Esophagus muscularis mucosa (tissue), 4 donors: ENCODE results near the gene NRIP3. TPM values are rescaled to one million over a fixed set of nuclear protein-coding genes. Genes with fewer than 3 reads are reported as not detected.

Source experiments
- DNase-seq: peaks from one replicate; pipeline ENCODE4 v3.0.0-alpha.2; 2017; ENCODE audit errors: extremely low spot score
- H3K27ac ChIP-seq, 4 donors: fragments of 200-600 bp; sonication (generic); replicated peaks in 1 of 4; 1 replicate in 3 of 4; 2 replicates in 1 of 4; pipeline ENCODE4 v1.5.1; 2016 to 2019; ENCODE audit warnings: mild to moderate bottlenecking in 1 of 4
- H3K27me3 ChIP-seq, 4 donors: fragments of 200-600 bp; sonication (generic); one replicate each; pipeline versions ENCODE4 v1.5.1 to v1.6.0; 2016 to 2019
- H3K36me3 ChIP-seq, 4 donors: fragments of 200-600 bp; sonication (generic); one replicate each; pipeline ENCODE4 v1.5.1; 2016 to 2019
- H3K4me1 ChIP-seq, 4 donors: fragments of 200-600 bp; sonication (generic); one replicate each; pipeline ENCODE4 v1.5.1; 2016 to 2019
- H3K4me3 ChIP-seq, 4 donors: fragments of 200-600 bp; sonication (generic); 1 replicate in 2 of 4; 2 replicates in 2 of 4; pipeline ENCODE4 v1.5.1; 2016 to 2019; ENCODE audit warnings: mild to moderate bottlenecking in 4 of 4, moderate library complexity in 1 of 4
- H3K9me3 ChIP-seq, 4 donors: fragments of 200-600 bp; sonication (generic); 1 replicate in 3 of 4; 2 replicates in 1 of 4; pipeline ENCODE4 v1.5.1; 2016 to 2019
- EP300 ChIP-seq: sonication (generic); formaldehyde crosslinking; IDR thresholded peaks from one replicate; pipeline ENCODE4 v1.6.1; 2017; ENCODE audit warnings: antibody characterized with exemption
- POLR2A ChIP-seq: fragments of 450-650 bp; IDR thresholded peaks from one replicate; pipeline ENCODE4 v1.6.1; 2017; ENCODE audit warnings: antibody characterized with exemption, moderate library complexity, mild to moderate bottlenecking, low read depth
- POLR2AphosphoS5 ChIP-seq, 2 donors: sonication (generic); formaldehyde crosslinking; IDR thresholded peaks; one replicate each; pipeline ENCODE4 v1.6.1; 2017; ENCODE audit warnings: antibody characterized with exemption in 2 of 2
- WGBS: methylation state at CpG from one replicate; pipeline ENCODE4 v1.1.5; 2018; 5-methylcytosine and 5-hydroxymethylcytosine counted together
- intact Hi-C: fragments of 100-400 bp; cut with DNase I; formaldehyde crosslinking; loops from one replicate; pipeline ENCODE4 v1.15.1; 2023
- total RNA-seq, 4 donors: library from RNA; depleted of rRNA; stranded (reverse); fragments of >200 nt; gene quantifications; one replicate each; pipeline versions ENCODE4 v1.1.0 to v1.2.1, GENCODE V29; 2016
- TF ChIP-seq, protein P1 (sequence below), 3 experiments: fragments of 200-600 bp in 2 of 3; fragments of 450-650 bp in 1 of 3; sonication (generic) in 2 of 3; IDR thresholded peaks; one replicate each; pipeline ENCODE4 v1.5.1; 2017 to 2019; ENCODE audit warnings: antibody characterized with exemption in 3 of 3, mild to moderate bottlenecking in 2 of 3, moderate library complexity in 1 of 3

The NRIP3 gene
- total RNA-seq, 4 donors from 2014 or later, result 2.1 to 4.0 (median 3.5) TPM

- Histone ChIP-seq H3K4me3 (no peak overlapping the region), H3K4me1 (peaks cover 18 to 22% (median 19%) of the 10 kb centered on the region in 4 donors), H3K36me3 (no peaks in the 10 kb centered on the region), H3K27ac (no peak overlapping the region), H3K27me3 (peaks cover 0 to 4% (median 0%) of the 10 kb centered on the region in 4 donors), H3K9me3 (no peaks in the 10 kb centered on the region)
- WGBS, result 78% methylated on average over 4 of the region's 4 CpGs
- intact Hi-C loops, result no loop called here
- DNase-seq, result no peak
- TF ChIP-seq, protein P1, sequence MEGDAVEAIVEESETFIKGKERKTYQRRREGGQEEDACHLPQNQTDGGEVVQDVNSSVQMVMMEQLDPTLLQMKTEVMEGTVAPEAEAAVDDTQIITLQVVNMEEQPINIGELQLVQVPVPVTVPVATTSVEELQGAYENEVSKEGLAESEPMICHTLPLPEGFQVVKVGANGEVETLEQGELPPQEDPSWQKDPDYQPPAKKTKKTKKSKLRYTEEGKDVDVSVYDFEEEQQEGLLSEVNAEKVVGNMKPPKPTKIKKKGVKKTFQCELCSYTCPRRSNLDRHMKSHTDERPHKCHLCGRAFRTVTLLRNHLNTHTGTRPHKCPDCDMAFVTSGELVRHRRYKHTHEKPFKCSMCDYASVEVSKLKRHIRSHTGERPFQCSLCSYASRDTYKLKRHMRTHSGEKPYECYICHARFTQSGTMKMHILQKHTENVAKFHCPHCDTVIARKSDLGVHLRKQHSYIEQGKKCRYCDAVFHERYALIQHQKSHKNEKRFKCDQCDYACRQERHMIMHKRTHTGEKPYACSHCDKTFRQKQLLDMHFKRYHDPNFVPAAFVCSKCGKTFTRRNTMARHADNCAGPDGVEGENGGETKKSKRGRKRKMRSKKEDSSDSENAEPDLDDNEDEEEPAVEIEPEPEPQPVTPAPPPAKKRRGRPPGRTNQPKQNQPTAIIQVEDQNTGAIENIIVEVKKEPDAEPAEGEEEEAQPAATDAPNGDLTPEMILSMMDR (IDR thresholded peaks at IDR 0.05), result no peak
- no peak for TF ChIP-seq EP300
- no peak for TF ChIP-seq POLR2A
- no peak for TF ChIP-seq POLR2AphosphoS5 (IDR thresholded peaks at IDR 0.05)
Observed at GRCh38 chr11:9005087-9005486, 1.3 kb upstream of the NRIP3 start.

DNA sequence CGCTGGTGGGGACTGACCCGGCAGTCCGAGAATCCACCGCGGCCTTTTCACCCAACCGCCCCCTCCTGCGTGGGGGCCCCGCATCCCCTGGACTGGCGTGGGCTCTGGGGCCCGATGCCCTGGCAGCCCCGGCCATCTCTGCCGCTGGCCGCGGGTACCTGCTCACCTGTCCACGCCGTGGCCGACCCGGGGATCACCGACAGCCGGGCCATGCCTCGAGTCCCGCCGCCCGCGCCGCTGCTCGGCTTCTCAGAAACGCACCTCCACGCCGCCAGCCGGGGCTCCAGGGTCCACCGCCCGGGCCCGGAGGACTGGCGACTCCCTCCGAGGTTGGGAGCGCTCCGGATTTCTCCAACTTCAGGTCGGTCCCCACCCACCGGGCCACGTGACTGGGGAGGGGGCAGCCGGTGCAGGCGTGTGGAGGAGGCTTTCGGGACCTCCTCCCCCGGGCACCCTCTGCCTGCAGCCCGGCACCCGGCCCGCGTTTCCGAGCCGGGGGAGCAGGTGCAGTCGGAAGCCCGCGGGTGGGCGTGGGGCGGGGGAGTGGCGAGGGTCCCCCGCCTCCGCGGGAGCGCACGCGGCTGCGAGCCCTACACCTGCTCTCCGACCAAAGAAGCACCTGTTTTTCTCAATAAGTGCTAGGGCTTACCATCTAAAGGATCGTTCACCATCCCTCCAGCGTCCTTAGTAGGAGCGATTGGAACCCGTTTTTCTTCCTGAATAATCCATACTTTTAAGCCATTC, 554 bp upstream of the NRIP3 start:
- intact Hi-C loops, result no loop called here
- Histone ChIP-seq H3K4me1 (peaks cover 18 to 22% (median 19%) of the 10 kb centered on the region in 4 donors), H3K27ac (peak overlapping the region in 1 of 4 donors; percentile 45), H3K4me3 (peak overlapping the region; percentile 54 to 68 (median 60)), H3K9me3 (no peaks in the 10 kb centered on the region), H3K27me3 (peaks cover 0 to 4% (median 0%) of the 10 kb centered on the region in 4 donors), H3K36me3 (no peaks in the 10 kb centered on the region)
- WGBS, result 21% methylated on average over 15 of the region's 69 CpGs
- no peak for DNase-seq
- TF ChIP-seq, protein P1 (IDR thresholded peaks at IDR 0.05), result no peak
- TF ChIP-seq POLR2A (no peak), POLR2AphosphoS5 (IDR thresholded peaks at IDR 0.05) (no peak), EP300 (no peak)

GRCh38 chr11:9002920-9003572, 755 bp downstream of the NRIP3 start:
- Histone ChIP-seq H3K4me3 (peak overlapping the region; percentile 54 to 68 (median 60)), H3K36me3 (no peaks in the 10 kb centered on the region), H3K4me1 (peaks cover 18 to 22% (median 19%) of the 10 kb centered on the region in 4 donors), H3K27me3 (peaks cover 0 to 4% (median 0%) of the 10 kb centered on the region in 4 donors), H3K9me3 (no peaks in the 10 kb centered on the region), H3K27ac (peak overlapping the region in 1 of 4 donors; percentile 45)
- intact Hi-C loops, result no loop called here
- WGBS, result 27% methylated on average over 8 of the region's 8 CpGs
- DNase-seq, result no peak
- TF ChIP-seq EP300 (no peak), POLR2A (no peak), POLR2AphosphoS5 (IDR thresholded peaks at IDR 0.05) (no peak)
- TF ChIP-seq, protein P1 (IDR thresholded peaks at IDR 0.05), result no peak

GRCh38 chr11:9001736-9002135, 2.1 kb downstream of the NRIP3 start:
- no peak overlapping the region for H3K27ac ChIP-seq
- peaks cover 18 to 22% (median 19%) of the 10 kb centered on the region in 4 donors for H3K4me1 ChIP-seq
- intact Hi-C loops, result no loop called here
- H3K27me3 ChIP-seq, result peaks cover 0 to 4% (median 0%) of the 10 kb centered on the region in 4 donors
- H3K4me3 ChIP-seq, result no peak overlapping the region
- no peaks in the 10 kb centered on the region for H3K9me3 ChIP-seq
- DNase-seq, result no peak
- H3K36me3 ChIP-seq, result no peaks in the 10 kb centered on the region
- 78% methylated on average over 6 of the region's 6 CpGs for WGBS
- TF ChIP-seq EP300 (no peak), POLR2AphosphoS5 (IDR thresholded peaks at IDR 0.05) (no peak), POLR2A (no peak)
- TF ChIP-seq, protein P1 (IDR thresholded peaks at IDR 0.05), result no peak
